ENCODE results near the gene CTDSP1.

Gene CTDSP1

DNA sequence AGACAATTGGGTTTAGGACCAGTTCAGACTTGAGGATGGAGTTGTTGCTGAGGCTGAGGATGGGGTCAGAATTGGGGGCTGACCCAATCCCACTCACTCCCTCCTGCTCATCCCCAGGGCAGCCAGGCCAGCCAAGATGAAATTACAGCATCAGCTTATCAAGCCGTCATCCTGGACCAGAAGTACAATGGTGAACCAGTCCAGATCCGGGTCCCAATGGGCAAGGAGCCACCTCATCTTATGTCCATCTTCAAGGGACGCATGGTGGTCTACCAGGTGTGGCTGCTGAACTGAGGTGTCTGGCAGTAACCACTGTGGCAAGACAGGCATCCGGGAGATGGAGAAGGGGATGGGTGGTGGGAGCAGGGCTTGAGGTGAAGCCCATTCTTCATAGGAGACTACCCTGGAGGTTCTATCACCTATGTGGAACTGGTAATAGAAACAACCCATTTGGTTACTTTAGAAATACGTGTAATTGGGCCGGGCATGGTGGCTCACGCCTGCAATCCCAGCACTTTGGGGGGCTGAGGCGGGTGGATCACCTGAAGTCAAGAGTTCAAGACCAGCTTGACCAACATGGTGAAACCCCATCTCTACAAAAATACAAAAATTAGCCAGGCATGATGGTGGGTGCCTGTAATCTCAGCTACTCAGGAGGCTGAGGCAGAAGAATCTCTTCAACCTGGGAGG is 33.2 kb downstream of the CTDSP1 start:
- DNase-seq (ENCODE audit: extremely low read depth, low read depth), result no peak
- TF ChIP-seq, protein P1, sequence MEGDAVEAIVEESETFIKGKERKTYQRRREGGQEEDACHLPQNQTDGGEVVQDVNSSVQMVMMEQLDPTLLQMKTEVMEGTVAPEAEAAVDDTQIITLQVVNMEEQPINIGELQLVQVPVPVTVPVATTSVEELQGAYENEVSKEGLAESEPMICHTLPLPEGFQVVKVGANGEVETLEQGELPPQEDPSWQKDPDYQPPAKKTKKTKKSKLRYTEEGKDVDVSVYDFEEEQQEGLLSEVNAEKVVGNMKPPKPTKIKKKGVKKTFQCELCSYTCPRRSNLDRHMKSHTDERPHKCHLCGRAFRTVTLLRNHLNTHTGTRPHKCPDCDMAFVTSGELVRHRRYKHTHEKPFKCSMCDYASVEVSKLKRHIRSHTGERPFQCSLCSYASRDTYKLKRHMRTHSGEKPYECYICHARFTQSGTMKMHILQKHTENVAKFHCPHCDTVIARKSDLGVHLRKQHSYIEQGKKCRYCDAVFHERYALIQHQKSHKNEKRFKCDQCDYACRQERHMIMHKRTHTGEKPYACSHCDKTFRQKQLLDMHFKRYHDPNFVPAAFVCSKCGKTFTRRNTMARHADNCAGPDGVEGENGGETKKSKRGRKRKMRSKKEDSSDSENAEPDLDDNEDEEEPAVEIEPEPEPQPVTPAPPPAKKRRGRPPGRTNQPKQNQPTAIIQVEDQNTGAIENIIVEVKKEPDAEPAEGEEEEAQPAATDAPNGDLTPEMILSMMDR (IDR thresholded peaks at IDR 0.05; ENCODE audit: low read depth, low read length, missing control alignments), result no peak
- H3K4me3 ChIP-seq (replicated peaks; ENCODE audit: low read depth, low read length), result no peak overlapping the region

- no peak overlapping the region for H3K4me3 ChIP-seq (replicated peaks; ENCODE audit: low read depth, low read length)
- TF ChIP-seq, protein P1 (IDR thresholded peaks at IDR 0.05; ENCODE audit: low read depth, low read length, missing control alignments), result no peak
- no peak for DNase-seq (ENCODE audit: extremely low read depth, low read depth)
Observed at GRCh38 chr2:218434456-218434855, 34.8 kb downstream of the CTDSP1 start.

- no peak overlapping the region for H3K4me3 ChIP-seq (replicated peaks; ENCODE audit: low read depth, low read length)
- TF ChIP-seq, protein P1 (IDR thresholded peaks at IDR 0.05; ENCODE audit: low read depth, low read length, missing control alignments), result no peak
- no peak for DNase-seq (ENCODE audit: extremely low read depth, low read depth)
Observed at GRCh38 chr2:218435003-218435982, 35.6 kb downstream of the CTDSP1 start.

- TF ChIP-seq, protein P1 (IDR thresholded peaks at IDR 0.05; ENCODE audit: low read depth, low read length, missing control alignments), result no peak
- H3K4me3 ChIP-seq (replicated peaks; ENCODE audit: low read depth, low read length), result no peak overlapping the region
- DNase-seq (ENCODE audit: extremely low read depth, low read depth), result no peak
Observed at GRCh38 chr2:218436992-218437391, 37.3 kb downstream of the CTDSP1 start.

GRCh38 chr2:218437969-218438368 is 38.3 kb downstream of the CTDSP1 start:
- TF ChIP-seq, protein P1 (IDR thresholded peaks at IDR 0.05; ENCODE audit: low read depth, low read length, missing control alignments), result no peak
- H3K4me3 ChIP-seq (replicated peaks; ENCODE audit: low read depth, low read length), result no peak overlapping the region
- no peak for DNase-seq (ENCODE audit: extremely low read depth, low read depth)

DNA sequence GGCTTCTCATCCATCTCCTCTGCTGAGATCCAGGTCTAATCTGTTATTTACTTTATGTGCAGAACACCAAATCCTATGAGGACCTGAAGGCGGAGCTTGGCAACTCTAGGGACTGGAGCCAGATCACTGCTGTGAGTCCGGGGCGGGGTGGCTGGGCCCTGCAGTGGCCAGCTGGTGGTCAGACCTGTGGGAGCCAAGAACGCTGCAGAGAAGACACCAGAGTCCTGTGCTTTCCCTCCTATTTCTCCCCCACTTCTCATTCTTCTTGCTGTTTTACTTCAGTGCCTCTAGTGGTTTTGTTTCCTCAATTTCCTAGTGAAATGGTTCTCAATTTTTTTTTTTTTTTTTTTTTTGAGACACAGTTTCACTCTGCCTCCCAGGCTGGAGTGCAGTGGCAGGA is 38.9 kb downstream of the CTDSP1 start:
- TF ChIP-seq, protein P1 (IDR thresholded peaks at IDR 0.05; ENCODE audit: low read depth, low read length, missing control alignments), result no peak
- no peak for DNase-seq (ENCODE audit: extremely low read depth, low read depth)
- H3K4me3 ChIP-seq (replicated peaks; ENCODE audit: low read depth, low read length), result no peak overlapping the region

Data from HFF-Myc (cell line).